Measurements from ENCODE around the gene ZNF41.

The ZNF41 gene

GRCh38 chrX:47483306-47484268 lies 565 bp upstream of the ZNF41 start:
- H3K36me3 ChIP-seq (ENCODE audit: control insufficient read depth, insufficient read depth, low read length), result no peaks in the 10 kb centered on the region
- no peaks in the 10 kb centered on the region for H3K27me3 ChIP-seq (ENCODE audit: control insufficient read depth, insufficient read depth, low read length)
- no peaks in the 10 kb centered on the region for H3K4me1 ChIP-seq (ENCODE audit: control insufficient read depth, insufficient read depth, low read length)
- H3K4me3 ChIP-seq (ENCODE audit: low read depth, low read length), result peak overlapping the region; percentile 54
- peaks cover 3% of the 10 kb centered on the region for H3K9me3 ChIP-seq (ENCODE audit: control insufficient read depth, insufficient read depth, low read length)
- no peak overlapping the region for H3K9ac ChIP-seq (ENCODE audit: low read depth, low read length)

GRCh38 chrX:47482065-47482511 lies 934 bp downstream of the ZNF41 start:
- Histone ChIP-seq H3K27me3 (ENCODE audit: control insufficient read depth, insufficient read depth, low read length) (no peaks in the 10 kb centered on the region), H3K4me1 (ENCODE audit: control insufficient read depth, insufficient read depth, low read length) (no peaks in the 10 kb centered on the region), H3K9ac (ENCODE audit: low read depth, low read length) (peak overlapping the region; percentile 30), H3K9me3 (ENCODE audit: control insufficient read depth, insufficient read depth, low read length) (peaks cover 3% of the 10 kb centered on the region), H3K36me3 (ENCODE audit: control insufficient read depth, insufficient read depth, low read length) (no peaks in the 10 kb centered on the region), H3K4me3 (ENCODE audit: low read depth, low read length) (peak overlapping the region; percentile 54)

GRCh38 chrX:47481160-47481559 lies 1.9 kb downstream of the ZNF41 start:
- Histone ChIP-seq H3K9me3 (ENCODE audit: control insufficient read depth, insufficient read depth, low read length) (peaks cover 3% of the 10 kb centered on the region), H3K27me3 (ENCODE audit: control insufficient read depth, insufficient read depth, low read length) (no peaks in the 10 kb centered on the region), H3K4me1 (ENCODE audit: control insufficient read depth, insufficient read depth, low read length) (no peaks in the 10 kb centered on the region), H3K4me3 (ENCODE audit: low read depth, low read length) (no peak overlapping the region), H3K36me3 (ENCODE audit: control insufficient read depth, insufficient read depth, low read length) (no peaks in the 10 kb centered on the region), H3K9ac (ENCODE audit: low read depth, low read length) (no peak overlapping the region)

DNA sequence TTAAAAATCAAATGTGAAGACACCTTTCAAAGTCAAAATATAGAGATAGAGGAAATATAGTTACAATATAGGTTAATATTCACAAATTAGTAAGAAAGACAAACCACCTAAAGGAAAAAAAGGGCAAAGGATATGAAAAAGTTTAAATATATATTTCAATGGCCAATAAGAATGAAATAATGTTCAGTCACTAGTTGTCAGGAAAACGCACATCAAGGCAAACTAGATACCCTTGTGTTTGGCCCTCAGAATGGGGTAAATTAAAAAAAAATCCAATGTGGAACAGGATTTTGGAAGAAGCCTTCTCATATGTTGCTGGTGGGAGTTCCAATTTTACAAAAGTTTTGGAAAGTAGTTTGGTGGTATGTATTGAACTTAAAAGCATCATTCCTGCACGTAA lies 2.4 kb downstream of the ZNF41 start:
- H3K9ac ChIP-seq (ENCODE audit: low read depth, low read length), result no peak overlapping the region
- peaks cover 3% of the 10 kb centered on the region for H3K9me3 ChIP-seq (ENCODE audit: control insufficient read depth, insufficient read depth, low read length)
- no peaks in the 10 kb centered on the region for H3K4me1 ChIP-seq (ENCODE audit: control insufficient read depth, insufficient read depth, low read length)
- H3K27me3 ChIP-seq (ENCODE audit: control insufficient read depth, insufficient read depth, low read length), result no peaks in the 10 kb centered on the region
- no peak overlapping the region for H3K4me3 ChIP-seq (ENCODE audit: low read depth, low read length)
- H3K36me3 ChIP-seq (ENCODE audit: control insufficient read depth, insufficient read depth, low read length), result no peaks in the 10 kb centered on the region

GRCh38 chrX:47475476-47475875 lies 7.5 kb downstream of the ZNF41 start:
- H3K9me3 ChIP-seq (ENCODE audit: control insufficient read depth, insufficient read depth, low read length), result no peaks in the 10 kb centered on the region
- H3K4me1 ChIP-seq (ENCODE audit: control insufficient read depth, insufficient read depth, low read length), result no peaks in the 10 kb centered on the region
- H3K4me3 ChIP-seq (ENCODE audit: low read depth, low read length), result no peak overlapping the region
- H3K27me3 ChIP-seq (ENCODE audit: control insufficient read depth, insufficient read depth, low read length), result no peaks in the 10 kb centered on the region
- H3K36me3 ChIP-seq (ENCODE audit: control insufficient read depth, insufficient read depth, low read length), result no peaks in the 10 kb centered on the region
- no peak overlapping the region for H3K9ac ChIP-seq (ENCODE audit: low read depth, low read length)

GRCh38 chrX:47467106-47467505 lies 15.9 kb downstream of the ZNF41 start:
- H3K36me3 ChIP-seq (ENCODE audit: control insufficient read depth, insufficient read depth, low read length), result peaks cover 8% of the 10 kb centered on the region
- no peaks in the 10 kb centered on the region for H3K4me1 ChIP-seq (ENCODE audit: control insufficient read depth, insufficient read depth, low read length)
- no peak overlapping the region for H3K9ac ChIP-seq (ENCODE audit: low read depth, low read length)
- H3K9me3 ChIP-seq (ENCODE audit: control insufficient read depth, insufficient read depth, low read length), result no peaks in the 10 kb centered on the region
- no peaks in the 10 kb centered on the region for H3K27me3 ChIP-seq (ENCODE audit: control insufficient read depth, insufficient read depth, low read length)
- H3K4me3 ChIP-seq (ENCODE audit: low read depth, low read length), result no peak overlapping the region

DNA sequence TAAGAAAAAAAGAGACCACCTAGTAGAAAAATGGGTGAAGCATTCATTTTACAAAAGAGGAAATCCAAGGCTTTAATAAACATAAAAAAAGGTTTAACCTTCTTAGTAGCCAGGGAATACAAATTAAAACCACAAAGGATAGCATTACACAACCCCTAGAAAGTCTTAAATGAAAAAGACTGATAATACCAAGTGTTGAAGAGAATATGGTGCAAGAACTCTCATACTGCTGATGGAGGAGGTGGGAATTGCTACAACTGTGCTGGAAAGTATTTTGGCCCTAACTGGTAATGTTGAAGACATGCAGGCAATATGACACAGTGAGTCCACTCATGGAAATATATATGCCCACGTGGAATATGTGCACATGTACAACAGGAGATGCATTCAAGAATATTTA lies 22.5 kb downstream of the ZNF41 start:
- Histone ChIP-seq H3K9me3 (ENCODE audit: control insufficient read depth, insufficient read depth, low read length) (peaks cover 3% of the 10 kb centered on the region), H3K9ac (ENCODE audit: low read depth, low read length) (no peak overlapping the region), H3K36me3 (ENCODE audit: control insufficient read depth, insufficient read depth, low read length) (peaks cover 4% of the 10 kb centered on the region), H3K4me3 (ENCODE audit: low read depth, low read length) (no peak overlapping the region), H3K27me3 (ENCODE audit: control insufficient read depth, insufficient read depth, low read length) (no peaks in the 10 kb centered on the region), H3K4me1 (ENCODE audit: control insufficient read depth, insufficient read depth, low read length) (no peaks in the 10 kb centered on the region)

GRCh38 chrX:47458528-47458927 lies 24.5 kb downstream of the ZNF41 start:
- Histone ChIP-seq H3K27me3 (ENCODE audit: control insufficient read depth, insufficient read depth, low read length) (no peaks in the 10 kb centered on the region), H3K36me3 (ENCODE audit: control insufficient read depth, insufficient read depth, low read length) (peaks cover 8% of the 10 kb centered on the region), H3K4me3 (ENCODE audit: low read depth, low read length) (no peak overlapping the region), H3K4me1 (ENCODE audit: control insufficient read depth, insufficient read depth, low read length) (no peaks in the 10 kb centered on the region), H3K9me3 (ENCODE audit: control insufficient read depth, insufficient read depth, low read length) (peaks cover 3% of the 10 kb centered on the region), H3K9ac (ENCODE audit: low read depth, low read length) (no peak overlapping the region)

DNA sequence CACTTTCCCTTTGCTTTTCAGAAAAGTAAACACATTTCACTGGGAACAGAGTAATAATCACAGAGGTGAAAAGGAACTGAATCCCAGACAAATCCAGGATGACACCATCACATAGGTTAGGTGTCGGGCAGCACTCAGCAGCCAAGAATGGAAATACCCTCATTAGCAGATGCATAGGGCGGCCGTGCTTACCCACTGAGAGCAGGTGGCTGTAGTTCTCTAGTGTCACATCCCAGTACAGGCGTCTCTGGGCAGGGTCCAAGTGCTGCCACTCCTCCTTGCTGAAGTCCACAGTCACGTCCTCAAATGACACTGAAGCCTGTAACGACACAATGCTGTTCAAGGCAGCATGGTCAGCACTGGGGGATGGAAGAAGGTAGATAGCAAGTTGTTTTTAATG lies 26.9 kb downstream of the ZNF41 start:
- Histone ChIP-seq H3K4me1 (ENCODE audit: control insufficient read depth, insufficient read depth, low read length) (no peaks in the 10 kb centered on the region), H3K4me3 (ENCODE audit: low read depth, low read length) (no peak overlapping the region), H3K36me3 (ENCODE audit: control insufficient read depth, insufficient read depth, low read length) (peaks cover 8% of the 10 kb centered on the region), H3K27me3 (ENCODE audit: control insufficient read depth, insufficient read depth, low read length) (no peaks in the 10 kb centered on the region), H3K9ac (ENCODE audit: low read depth, low read length) (no peak overlapping the region), H3K9me3 (ENCODE audit: control insufficient read depth, insufficient read depth, low read length) (peaks cover 5% of the 10 kb centered on the region)

- Histone ChIP-seq H3K9ac (ENCODE audit: low read depth, low read length) (no peak overlapping the region), H3K36me3 (ENCODE audit: control insufficient read depth, insufficient read depth, low read length) (peaks cover 13% of the 10 kb centered on the region), H3K4me3 (ENCODE audit: low read depth, low read length) (no peak overlapping the region), H3K4me1 (ENCODE audit: control insufficient read depth, insufficient read depth, low read length) (no peaks in the 10 kb centered on the region), H3K27me3 (ENCODE audit: control insufficient read depth, insufficient read depth, low read length) (no peaks in the 10 kb centered on the region), H3K9me3 (ENCODE audit: control insufficient read depth, insufficient read depth, low read length) (peaks cover 32% of the 10 kb centered on the region)
Measured at GRCh38 chrX:47452112-47452511, 30.9 kb downstream of the ZNF41 start.

GRCh38 chrX:47448165-47448806 lies 34.7 kb downstream of the ZNF41 start:
- Histone ChIP-seq H3K9me3 (ENCODE audit: control insufficient read depth, insufficient read depth, low read length) (peaks cover 38% of the 10 kb centered on the region), H3K4me1 (ENCODE audit: control insufficient read depth, insufficient read depth, low read length) (no peaks in the 10 kb centered on the region), H3K27me3 (ENCODE audit: control insufficient read depth, insufficient read depth, low read length) (no peaks in the 10 kb centered on the region), H3K9ac (ENCODE audit: low read depth, low read length) (no peak overlapping the region), H3K4me3 (ENCODE audit: low read depth, low read length) (no peak overlapping the region), H3K36me3 (ENCODE audit: control insufficient read depth, insufficient read depth, low read length) (peaks cover 8% of the 10 kb centered on the region)

GRCh38 chrX:47447607-47448006 lies 35.4 kb downstream of the ZNF41 start:
- Histone ChIP-seq H3K4me1 (ENCODE audit: control insufficient read depth, insufficient read depth, low read length) (no peaks in the 10 kb centered on the region), H3K9ac (ENCODE audit: low read depth, low read length) (no peak overlapping the region), H3K27me3 (ENCODE audit: control insufficient read depth, insufficient read depth, low read length) (no peaks in the 10 kb centered on the region), H3K4me3 (ENCODE audit: low read depth, low read length) (no peak overlapping the region), H3K9me3 (ENCODE audit: control insufficient read depth, insufficient read depth, low read length) (peaks cover 38% of the 10 kb centered on the region), H3K36me3 (ENCODE audit: control insufficient read depth, insufficient read depth, low read length) (peaks cover 8% of the 10 kb centered on the region)
